ENCODE measurements around the gene EMC10. TPM values are rescaled to one million over a fixed set of nuclear protein-coding genes. Genes with fewer than 3 reads are reported as not detected.

The EMC10 gene
- total RNA-seq, 4 donors from 2014 or later, result 48.5 to 79.4 (median 59.7) TPM

GRCh38 chr19:50513746-50514345 is 37.5 kb downstream of the EMC10 start, which contains the start of gene ASPDH:
ASPDH (minus strand) TSS chr19:50513913; CDS start chr19:50513823, 90 bp downstream.
- H3K4me3 ChIP-seq, result no peak within 1 kb of the TSS
- H3K9me3 ChIP-seq, result no peaks in the 10 kb centered on the region
- TF ChIP-seq CTCF (IDR thresholded peaks at IDR 0.05), result no peak
- TF ChIP-seq POLR2A (IDR thresholded peaks at IDR 0.05), result no peak
- WGBS, 2 donors, result 26 to 31% methylated on average over 16 to 21 of the region's 22 CpGs
- H3K27ac ChIP-seq, result no peak within 1 kb of the TSS
- H3K4me1 ChIP-seq, result peaks cover 0 to 34% (median 10%) of the 10 kb centered on the region in 4 donors
- DNase-seq (ENCODE audit: low spot score in 2 of 2), result no peak
- H3K36me3 ChIP-seq, result peaks cover 0 to 4% (median 0%) of the 10 kb centered on the region in 3 donors
- H3K27me3 ChIP-seq, result no peaks in the 10 kb centered on the region

- no peak overlapping the region for H3K27ac ChIP-seq
- peaks cover 0 to 29% (median 10%) of the 10 kb centered on the region in 4 donors for H3K4me1 ChIP-seq
- WGBS, 2 donors, result 51 to 58% methylated on average over 35 of the region's 38 CpGs
- H3K27me3 ChIP-seq, result no peaks in the 10 kb centered on the region
- H3K4me3 ChIP-seq, result no peak overlapping the region
- H3K9me3 ChIP-seq, result no peaks in the 10 kb centered on the region
- TF ChIP-seq CTCF (IDR thresholded peaks at IDR 0.05), result no peak
- TF ChIP-seq EP300 (IDR thresholded peaks at IDR 0.05), result no peak
- no peak for TF ChIP-seq POLR2A (IDR thresholded peaks at IDR 0.05)
- H3K36me3 ChIP-seq, result no peaks in the 10 kb centered on the region
- DNase-seq (ENCODE audit: low spot score in 2 of 2), result no peak
Observed at GRCh38 chr19:50514346-50515167, 38.2 kb downstream of the EMC10 start.

- H3K4me1 ChIP-seq, result peaks cover 0 to 23% (median 7%) of the 10 kb centered on the region in 4 donors
- no peak overlapping the region for H3K4me3 ChIP-seq
- H3K9me3 ChIP-seq, result no peaks in the 10 kb centered on the region
- H3K36me3 ChIP-seq, result no peaks in the 10 kb centered on the region
- no peak for DNase-seq (ENCODE audit: low spot score in 2 of 2)
- H3K27ac ChIP-seq, result no peak overlapping the region
- TF ChIP-seq EP300 (IDR thresholded peaks at IDR 0.05) (no peak), POLR2A (IDR thresholded peaks at IDR 0.05) (no peak), CTCF (IDR thresholded peaks at IDR 0.05) (no peak)
- WGBS, 2 donors, result 69 to 80% methylated on average over 7 to 10 of the region's 11 CpGs
- no peaks in the 10 kb centered on the region for H3K27me3 ChIP-seq
Observed at GRCh38 chr19:50515168-50515561, 38.9 kb downstream of the EMC10 start.

- no peaks in the 10 kb centered on the region for H3K36me3 ChIP-seq
- H3K27ac ChIP-seq, result no peak overlapping the region
- no peaks in the 10 kb centered on the region for H3K27me3 ChIP-seq
- H3K4me1 ChIP-seq, result peaks cover 0 to 14% (median 1%) of the 10 kb centered on the region in 4 donors
- TF ChIP-seq POLR2A (IDR thresholded peaks at IDR 0.05) (no peak), EP300 (IDR thresholded peaks at IDR 0.05) (no peak), CTCF (IDR thresholded peaks at IDR 0.05) (no peak)
- DNase-seq (ENCODE audit: low spot score in 2 of 2), result no peak
- no peak overlapping the region for H3K4me3 ChIP-seq
- H3K9me3 ChIP-seq, result no peaks in the 10 kb centered on the region
- WGBS, 2 donors, result 63 to 69% methylated on average over 12 of the region's 12 CpGs
Observed at GRCh38 chr19:50516456-50516855, 40.1 kb downstream of the EMC10 start.
